IPS-20b (cell line): ENCODE data around the gene CABP4.

Source experiments
- H3K27ac ChIP-seq: one replicate; pipeline ENCODE4 v1.5.1; 2013; ENCODE audit warnings: low read length
- H3K27me3 ChIP-seq: 2 replicates; pipeline ENCODE4 v1.6.1; 2013; ENCODE audit warnings: mild to moderate bottlenecking, low read length, inconsistent platforms; ENCODE audit not compliant: insufficient read depth
- H3K36me3 ChIP-seq: 2 replicates; pipeline ENCODE4 v1.6.1; 2013; ENCODE audit warnings: low read depth, mild to moderate bottlenecking, inconsistent platforms, low read length, moderate library complexity; ENCODE audit not compliant: insufficient read depth
- H3K4me1 ChIP-seq: 2 replicates; pipeline ENCODE4 v1.6.1; 2013; ENCODE audit warnings: mild to moderate bottlenecking, control low read depth, inconsistent platforms, low read length, moderate library complexity; ENCODE audit not compliant: insufficient read depth
- H3K4me3 ChIP-seq: 2 replicates; pipeline ENCODE4 v1.5.1; 2013; ENCODE audit warnings: mild to moderate bottlenecking, low read length, inconsistent platforms
- H3K9ac ChIP-seq: 2 replicates; pipeline ENCODE4 v1.6.1; 2013; ENCODE audit warnings: low read depth, mild to moderate bottlenecking, inconsistent platforms, low read length, moderate library complexity
- H3K9me3 ChIP-seq: 2 replicates; pipeline ENCODE4 v1.6.1; 2013; ENCODE audit warnings: mild to moderate bottlenecking, low read depth, low read length, inconsistent platforms; ENCODE audit not compliant: insufficient read depth

Gene CABP4

GRCh38 chr11:67455054-67455453 is at the start of gene CABP4:
CABP4 (plus strand) TSS chr11:67455354; CDS start chr11:67455424, 70 bp downstream.
- H3K4me3 ChIP-seq, result no peak within 1 kb of the TSS
- no peaks in the 10 kb centered on the region for H3K9me3 ChIP-seq
- H3K27me3 ChIP-seq, result no peaks in the 10 kb centered on the region; the same call in 1 of the 2 replicates
- no peak within 1 kb of the TSS for H3K27ac ChIP-seq
- no peaks in the 10 kb centered on the region for H3K36me3 ChIP-seq
- no peak within 1 kb of the TSS; the same call in 1 of the 2 replicates for H3K9ac ChIP-seq
- no peaks in the 10 kb centered on the region for H3K4me1 ChIP-seq

DNA sequence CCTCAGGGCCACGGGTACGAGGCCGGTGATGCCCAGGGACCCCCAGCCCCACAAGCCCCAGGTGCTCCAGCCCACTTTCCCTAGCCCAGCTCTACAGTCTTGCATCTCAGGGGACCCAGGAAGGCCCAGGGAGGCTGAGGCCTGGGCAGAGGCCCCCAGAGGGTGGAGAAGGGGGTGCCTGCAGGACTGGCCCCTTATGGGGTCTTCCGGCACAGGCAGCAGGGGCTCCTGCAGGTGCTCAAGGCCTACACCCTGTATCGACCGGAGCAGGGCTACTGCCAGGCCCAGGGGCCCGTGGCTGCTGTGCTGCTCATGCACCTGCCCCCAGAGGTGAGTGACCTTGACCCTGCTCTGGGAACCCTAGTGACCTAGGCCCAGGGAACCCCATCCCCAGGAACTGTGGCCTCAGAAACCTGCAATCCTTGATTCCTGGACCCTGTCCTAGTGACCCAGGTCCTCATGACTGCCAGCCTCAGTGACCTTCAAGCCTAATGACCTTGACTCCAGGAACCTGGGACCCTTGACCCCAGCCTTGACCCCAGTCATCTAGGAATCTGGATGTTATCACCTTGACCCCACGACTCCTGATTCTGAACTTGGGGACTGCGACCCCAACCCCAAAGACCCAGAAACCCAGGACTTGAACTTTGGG is 49.3 kb upstream of the CABP4 start:
- H3K27ac ChIP-seq, result no peak overlapping the region
- no peak overlapping the region for H3K4me3 ChIP-seq

GRCh38 chr11:67406420-67406968 is 48.7 kb upstream of the CABP4 start:
- no peak overlapping the region for H3K4me3 ChIP-seq
- H3K9ac ChIP-seq, result no peak overlapping the region

More for the DNA sequence above, 49.3 kb upstream of the CABP4 start:
- Histone ChIP-seq H3K27me3 (no peaks in the 10 kb centered on the region), H3K4me1 (peaks cover 8% of the 10 kb centered on the region; the same call in 1 of the 2 replicates), H3K9ac (no peak overlapping the region), H3K36me3 (no peaks in the 10 kb centered on the region), H3K9me3 (no peaks in the 10 kb centered on the region)

DNA sequence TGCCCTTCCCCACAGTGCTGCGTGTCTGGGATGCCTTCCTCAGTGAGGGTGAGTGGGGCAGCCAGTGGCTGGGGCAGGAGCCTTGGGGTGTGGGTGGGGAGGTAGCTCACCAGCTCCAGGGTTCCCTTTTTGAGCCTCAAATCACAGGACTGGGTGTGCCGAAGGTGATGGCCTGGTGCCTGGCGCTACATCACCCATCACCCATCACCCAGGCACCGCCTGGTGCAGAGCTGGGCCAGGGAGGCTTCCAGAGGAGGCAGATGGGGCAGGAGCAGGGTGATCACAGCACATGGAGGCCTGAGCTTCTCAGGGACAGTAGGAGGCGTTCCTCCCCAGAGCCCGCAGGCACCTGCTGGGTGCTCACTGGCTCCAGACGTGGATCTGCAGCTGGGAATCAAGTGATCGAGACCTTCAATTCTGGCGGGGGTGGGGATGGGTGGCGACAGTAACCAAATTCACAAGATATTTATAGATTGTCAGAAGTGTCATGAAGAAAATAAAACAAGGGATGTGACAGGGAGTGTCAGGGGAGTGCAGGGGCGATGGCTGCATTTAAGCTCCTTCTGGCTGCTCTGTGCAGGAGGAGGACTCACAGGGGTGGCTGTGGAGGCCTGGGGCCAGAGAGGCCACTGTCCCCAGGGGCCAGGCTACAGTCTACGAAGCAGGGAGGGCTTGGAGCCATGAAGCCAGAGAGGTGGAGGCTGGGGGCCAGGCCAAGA is 48.0 kb upstream of the CABP4 start:
- Histone ChIP-seq H3K4me1 (peaks cover 6% of the 10 kb centered on the region; the same call in 1 of the 2 replicates), H3K27me3 (peaks cover 10% of the 10 kb centered on the region), H3K27ac (no peak overlapping the region), H3K9ac (no peak overlapping the region), H3K4me3 (no peak overlapping the region), H3K36me3 (no peaks in the 10 kb centered on the region), H3K9me3 (no peaks in the 10 kb centered on the region)

More at GRCh38 chr11:67406420-67406968, 48.7 kb upstream of the CABP4 start:
- H3K4me1 ChIP-seq, result peaks cover 8% of the 10 kb centered on the region; the same call in 1 of the 2 replicates
- H3K27me3 ChIP-seq, result peaks cover 4% of the 10 kb centered on the region; the same call in 1 of the 2 replicates
- H3K9me3 ChIP-seq, result no peaks in the 10 kb centered on the region
- H3K27ac ChIP-seq, result no peak overlapping the region
- no peaks in the 10 kb centered on the region for H3K36me3 ChIP-seq

DNA sequence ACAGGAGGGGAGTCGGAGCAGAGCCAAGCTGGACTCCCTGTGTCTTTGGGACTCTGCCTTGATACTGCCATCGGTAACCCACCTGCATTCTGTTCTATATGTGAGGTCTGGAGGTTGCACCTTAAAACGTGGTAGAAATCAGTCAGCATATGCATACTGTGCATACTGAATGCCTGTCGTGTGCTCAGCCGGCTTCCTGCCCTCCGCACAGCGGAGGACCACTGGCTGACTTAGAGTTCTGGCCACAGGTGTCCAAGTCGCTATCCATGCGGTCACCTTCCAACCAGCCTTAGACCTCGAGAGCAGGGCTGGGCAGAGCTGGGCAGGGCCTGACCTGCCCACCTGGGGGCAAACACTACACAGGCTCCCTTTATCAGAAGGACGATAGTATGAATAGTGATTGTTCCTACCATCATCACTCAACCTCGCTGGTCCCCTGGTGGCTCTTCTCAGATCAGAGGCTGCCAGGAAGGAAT is 47.4 kb upstream of the CABP4 start:
- Histone ChIP-seq H3K27me3 (peaks cover 16% of the 10 kb centered on the region), H3K9me3 (no peaks in the 10 kb centered on the region), H3K9ac (no peak overlapping the region), H3K4me3 (no peak overlapping the region), H3K36me3 (no peaks in the 10 kb centered on the region), H3K4me1 (peaks cover 3% of the 10 kb centered on the region; the same call in 1 of the 2 replicates), H3K27ac (no peak overlapping the region)

GRCh38 chr11:67408437-67409200 is 46.5 kb upstream of the CABP4 start:
- H3K4me1 ChIP-seq, result peaks cover 3% of the 10 kb centered on the region; the same call in 1 of the 2 replicates

DNA sequence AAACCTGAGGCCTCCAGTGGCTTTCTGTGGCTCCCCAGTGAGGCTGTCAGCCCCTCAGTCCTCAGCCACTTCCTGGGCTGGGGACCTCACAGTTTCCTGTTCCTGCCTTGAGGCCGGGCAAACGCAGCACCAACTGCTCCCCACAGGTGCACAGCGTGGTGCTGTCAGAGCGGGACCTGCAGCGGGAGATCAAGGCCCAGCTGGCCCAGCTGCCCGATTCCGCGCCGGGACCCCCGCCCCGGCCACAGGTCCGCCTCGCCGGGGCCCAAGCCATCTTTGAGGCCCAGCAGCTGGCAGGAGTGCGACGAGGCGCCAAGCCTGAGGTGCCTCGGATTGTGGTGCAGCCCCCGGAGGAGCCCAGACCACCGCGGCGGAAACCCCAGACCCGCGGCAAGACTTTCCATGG is 45.9 kb upstream of the CABP4 start:
- no peak overlapping the region for H3K9ac ChIP-seq
- no peak overlapping the region for H3K27ac ChIP-seq
- no peaks in the 10 kb centered on the region for H3K9me3 ChIP-seq
- H3K4me1 ChIP-seq, result peaks cover 3% of the 10 kb centered on the region; the same call in 1 of the 2 replicates
- no peak overlapping the region for H3K4me3 ChIP-seq
- no peaks in the 10 kb centered on the region for H3K36me3 ChIP-seq
- H3K27me3 ChIP-seq, result peaks cover 24% of the 10 kb centered on the region

More at GRCh38 chr11:67408437-67409200, 46.5 kb upstream of the CABP4 start:
- no peaks in the 10 kb centered on the region for H3K9me3 ChIP-seq
- no peaks in the 10 kb centered on the region for H3K36me3 ChIP-seq
- H3K27ac ChIP-seq, result no peak overlapping the region
- no peak overlapping the region for H3K4me3 ChIP-seq
- H3K27me3 ChIP-seq, result peaks cover 24% of the 10 kb centered on the region
- no peak overlapping the region for H3K9ac ChIP-seq

- Histone ChIP-seq H3K27ac (no peak overlapping the region), H3K36me3 (no peaks in the 10 kb centered on the region), H3K9me3 (no peaks in the 10 kb centered on the region), H3K27me3 (peaks cover 30% of the 10 kb centered on the region), H3K4me3 (no peak overlapping the region), H3K9ac (no peak overlapping the region), H3K4me1 (peaks cover 3% of the 10 kb centered on the region; the same call in 1 of the 2 replicates)
These were observed 45.3 kb upstream of the CABP4 start for GRCh38 chr11:67409781-67410368.

DNA sequence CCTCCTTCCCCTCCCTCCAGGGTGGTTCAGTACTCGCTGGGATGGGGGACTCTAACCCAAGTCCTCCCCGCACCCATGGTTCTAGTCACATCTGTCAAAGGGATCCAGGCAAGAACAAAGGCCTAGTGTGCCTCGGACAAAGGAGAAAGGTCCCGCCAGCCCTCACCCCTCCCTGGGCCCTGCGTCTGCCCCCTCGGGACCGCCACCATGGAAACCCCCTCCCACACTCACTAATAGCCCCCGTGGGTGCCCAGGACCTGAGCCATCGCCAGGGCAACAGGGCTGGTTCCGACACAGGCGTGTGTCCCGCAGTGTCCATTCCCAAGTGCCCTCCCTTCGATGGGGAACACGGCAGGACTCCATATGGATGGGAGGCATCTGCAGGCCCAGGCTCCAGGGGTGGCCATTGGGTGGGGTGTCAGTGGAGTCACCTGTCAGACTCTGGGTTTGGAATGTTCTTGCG is 44.8 kb upstream of the CABP4 start:
- Histone ChIP-seq H3K27ac (no peak overlapping the region), H3K4me3 (no peak overlapping the region), H3K36me3 (no peaks in the 10 kb centered on the region), H3K9ac (no peak overlapping the region), H3K9me3 (no peaks in the 10 kb centered on the region), H3K27me3 (peaks cover 34% of the 10 kb centered on the region), H3K4me1 (peaks cover 3% of the 10 kb centered on the region; the same call in 1 of the 2 replicates)

- Histone ChIP-seq H3K27ac (no peak overlapping the region), H3K36me3 (no peaks in the 10 kb centered on the region), H3K9ac (no peak overlapping the region), H3K4me1 (peaks cover 6% of the 10 kb centered on the region; the same call in 1 of the 2 replicates), H3K9me3 (no peaks in the 10 kb centered on the region), H3K27me3 (peaks cover 38% of the 10 kb centered on the region), H3K4me3 (no peak overlapping the region)
These were observed 44.0 kb upstream of the CABP4 start for GRCh38 chr11:67410984-67411784.
